Effector memory CD8-positive, alpha-beta T cell (primary cell): Measurements from ENCODE around the gene SERPINA9.
"Not testable (repeated sequence)": the region's sequence is repeated elsewhere in the genome, so short reads cannot be mapped to it uniquely, and the experiment has no call there.

Experiments
- ATAC-seq: fragments of 150-1000 bp; cut with Tn5 transposase; replicated peaks from 2 replicates; pipeline ENCODE4 v1.10.0; 2021; ENCODE audit warnings: mild to moderate bottlenecking, moderate library complexity
- DNase-seq, 3 experiments: peaks; one replicate each; pipeline ENCODE4 v3.0.0; 2021
- H3K27ac Mint-ChIP-seq, 2 donors: one replicate each; pipeline ENCODE4 v1.8.0; 2022; ENCODE audit warnings: mild to moderate bottlenecking in 2 of 2, mixed read lengths in 2 of 2, moderate library complexity in 2 of 2
- H3K27me3 Mint-ChIP-seq, 2 donors: one replicate each; pipeline ENCODE4 v1.8.0; 2022; ENCODE audit warnings: mixed read lengths in 2 of 2
- H3K36me3 Mint-ChIP-seq: one replicate; pipeline ENCODE4 v1.8.0; 2022; ENCODE audit warnings: mild to moderate bottlenecking, moderate library complexity, mixed read lengths; ENCODE audit not compliant: insufficient read depth
- H3K4me1 Mint-ChIP-seq, 2 donors: one replicate each; pipeline ENCODE4 v1.8.0; 2022; ENCODE audit warnings: low read depth in 2 of 2, mixed read lengths in 2 of 2
- H3K4me3 Mint-ChIP-seq, 2 donors: one replicate each; pipeline ENCODE4 v1.8.0; 2022; ENCODE audit warnings: mild to moderate bottlenecking in 2 of 2, mixed read lengths in 2 of 2, moderate library complexity in 2 of 2
- H3K9me3 Mint-ChIP-seq, 2 donors: one replicate each; pipeline ENCODE4 v1.8.0; 2022; ENCODE audit warnings: mixed read lengths in 2 of 2

Gene SERPINA9

DNA sequence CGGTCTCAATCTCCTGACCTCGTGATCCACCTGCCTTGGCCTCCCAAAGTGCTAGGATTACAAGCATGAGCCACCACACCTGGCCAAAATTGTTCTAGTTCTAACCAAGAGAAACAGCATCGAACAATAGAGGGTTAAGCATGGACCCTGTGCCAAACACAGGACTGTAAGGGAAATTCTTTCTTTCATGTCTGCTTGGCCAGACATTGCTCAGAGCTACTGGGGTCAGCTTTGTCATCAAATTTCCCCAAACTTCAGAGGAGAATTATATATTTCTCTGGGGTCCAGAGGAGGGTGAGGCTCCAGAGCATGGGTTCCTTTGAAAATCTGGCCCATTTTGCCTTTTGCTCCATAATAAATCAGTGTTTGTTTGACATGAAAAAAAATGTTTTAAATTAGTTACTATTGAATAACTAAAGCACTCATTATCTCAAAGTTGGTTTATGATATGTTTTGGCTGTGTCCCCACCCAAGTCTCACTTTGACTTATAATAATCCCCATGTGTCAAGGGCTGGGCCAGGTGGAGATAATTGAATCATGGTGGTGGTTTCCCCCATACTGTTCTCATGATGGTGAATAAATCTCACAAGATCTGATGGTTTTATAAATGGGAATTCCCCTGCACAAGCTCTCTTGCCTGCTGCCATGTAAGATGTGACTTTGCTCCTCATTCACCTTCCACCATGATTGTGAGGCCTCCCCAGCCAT lies 58.3 kb downstream of the SERPINA9 start:
- H3K27me3 Mint-ChIP-seq, result peaks cover 15 to 50% of the 10 kb centered on the region in 2 donors
- not testable (repeated sequence) for DNase-seq, H3K4me3 Mint-ChIP-seq, H3K9me3 Mint-ChIP-seq, H3K36me3 Mint-ChIP-seq, H3K27ac Mint-ChIP-seq, ATAC-seq, H3K4me1 Mint-ChIP-seq
